Measurements from ENCODE around the gene CLDN18. TPM values are rescaled to one million over a fixed set of nuclear protein-coding genes. Genes with fewer than 3 reads are reported as not detected.

Gene CLDN18
- total and polyA plus RNA-seq, 9 of the 15 experiments (the other 6 are each of a cell fraction or from before 2014, with no cell fraction given): 0.11 TPM; not detected in 8

- no peaks in the 10 kb centered on the region for H4K20me1 ChIP-seq (replicated peaks; ENCODE audit: control insufficient read depth, insufficient read depth, low read length)
- H3K4me2 ChIP-seq (ENCODE audit: insufficient read depth, low read length): no peak overlapping the region
- no peak for DNase-seq (ENCODE audit: extremely low read depth in 1 of 4, low spot score in 3 of 4)
- no peak for TF ChIP-seq ZNF668 (CRISPR knock-in tag; IDR thresholded peaks at IDR 0.05)
- no peak for TF ChIP-seq GATAD2A (IDR thresholded peaks at IDR 0.05)
- no peak for TF ChIP-seq HEY1 (CRISPR knock-in tag; IDR thresholded peaks at IDR 0.05; ENCODE audit: borderline replicate concordance)
- no peak for TF ChIP-seq EGR1 (conservative IDR thresholded peaks at IDR 0.05)
- no peak for TF ChIP-seq ZFX (CRISPR knock-in tag; IDR thresholded peaks at IDR 0.05)
- no peak for TF ChIP-seq NRF1 (conservative IDR thresholded peaks at IDR 0.05 in 1 of 2, IDR thresholded peaks at IDR 0.05 in 1 of 2)
- no peak for TF ChIP-seq ELF2 (CRISPR knock-in tag; IDR thresholded peaks at IDR 0.05)
- no peak for TF ChIP-seq RBM25 (IDR thresholded peaks at IDR 0.05; ENCODE audit: low read depth, low read length, severe bottlenecking)
- TF ChIP-seq NFATC3 (IDR thresholded peaks at IDR 0.05): no peak
- TF ChIP-seq, protein P1, sequence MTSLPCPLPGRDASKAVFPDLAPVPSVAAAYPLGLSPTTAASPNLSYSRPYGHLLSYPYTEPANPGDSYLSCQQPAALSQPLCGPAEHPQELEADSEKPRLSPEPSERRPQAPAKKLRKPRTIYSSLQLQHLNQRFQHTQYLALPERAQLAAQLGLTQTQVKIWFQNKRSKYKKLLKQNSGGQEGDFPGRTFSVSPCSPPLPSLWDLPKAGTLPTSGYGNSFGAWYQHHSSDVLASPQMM (CRISPR knock-in tag; IDR thresholded peaks at IDR 0.05): no peak
- WGBS (ENCODE audit: insufficient coverage, low coverage, missing lambda C conversion rate): 0% methylated on average over 2 of the region's 2 CpGs
- H3K9me1 ChIP-seq (ENCODE audit: control insufficient read depth, insufficient read depth, low read length): no peaks in the 10 kb centered on the region
- no peak overlapping the region for H3K9ac ChIP-seq (ENCODE audit: insufficient read depth in 1 of 2, low read depth in 2 of 2, low read length in 2 of 2)
- no peaks in the 10 kb centered on the region for H3K9me3 ChIP-seq (replicated peaks; ENCODE audit: control insufficient read depth, insufficient read depth, low read depth, low read length)
- POLR2A ChIA-PET: interaction anchor here (0.9 to 1.0 kb wide), 3 partner anchors 14 to 19 kb away, joined by 3 to 4 read pairs (median 3); no protein-coding TSS in a partner anchor
- intact Hi-C loops (cut with micrococcal nuclease) (no loop called here), in situ Hi-C loops (cut with MboI) (no loop called here)
- no peaks in the 10 kb centered on the region for H3K79me2 ChIP-seq (ENCODE audit: control insufficient read depth, insufficient read depth, low read length)
- no TSS peak for BruUV-seq (replicated peaks)
- no peak overlapping the region for H2AFZ ChIP-seq (ENCODE audit: low read depth, low read length)
- no peaks in the 10 kb centered on the region for H3K4me1 ChIP-seq (replicated peaks in 1 of 2; ENCODE audit: control insufficient read depth in 2 of 2, insufficient read depth in 2 of 2, low read length in 2 of 2)
- H3K4me3 ChIP-seq: no peak overlapping the region
- CTCF ChIA-PET (ENCODE audit: low intra/inter-chr PET ratio): no interaction called here
- no peak overlapping the region for H3K27ac ChIP-seq (ENCODE audit: extremely low read depth, low read depth, low read length)
- no peak for ATAC-seq
- no peaks in the 10 kb centered on the region; a peak in 2 of 5 replicates for H3K27me3 ChIP-seq (ENCODE audit: control insufficient read depth in 2 of 2, insufficient read depth in 2 of 2, low read length in 2 of 2)
- no peak for FAIRE-seq
- H3K36me3 ChIP-seq (ENCODE audit: control insufficient read depth, insufficient read depth, low read length): no peaks in the 10 kb centered on the region
These were observed 23.3 kb downstream of the CLDN18 start for GRCh38 chr3:138033202-138033691.
